Measurements from ENCODE around the gene CCDC136.

Gene CCDC136

DNA sequence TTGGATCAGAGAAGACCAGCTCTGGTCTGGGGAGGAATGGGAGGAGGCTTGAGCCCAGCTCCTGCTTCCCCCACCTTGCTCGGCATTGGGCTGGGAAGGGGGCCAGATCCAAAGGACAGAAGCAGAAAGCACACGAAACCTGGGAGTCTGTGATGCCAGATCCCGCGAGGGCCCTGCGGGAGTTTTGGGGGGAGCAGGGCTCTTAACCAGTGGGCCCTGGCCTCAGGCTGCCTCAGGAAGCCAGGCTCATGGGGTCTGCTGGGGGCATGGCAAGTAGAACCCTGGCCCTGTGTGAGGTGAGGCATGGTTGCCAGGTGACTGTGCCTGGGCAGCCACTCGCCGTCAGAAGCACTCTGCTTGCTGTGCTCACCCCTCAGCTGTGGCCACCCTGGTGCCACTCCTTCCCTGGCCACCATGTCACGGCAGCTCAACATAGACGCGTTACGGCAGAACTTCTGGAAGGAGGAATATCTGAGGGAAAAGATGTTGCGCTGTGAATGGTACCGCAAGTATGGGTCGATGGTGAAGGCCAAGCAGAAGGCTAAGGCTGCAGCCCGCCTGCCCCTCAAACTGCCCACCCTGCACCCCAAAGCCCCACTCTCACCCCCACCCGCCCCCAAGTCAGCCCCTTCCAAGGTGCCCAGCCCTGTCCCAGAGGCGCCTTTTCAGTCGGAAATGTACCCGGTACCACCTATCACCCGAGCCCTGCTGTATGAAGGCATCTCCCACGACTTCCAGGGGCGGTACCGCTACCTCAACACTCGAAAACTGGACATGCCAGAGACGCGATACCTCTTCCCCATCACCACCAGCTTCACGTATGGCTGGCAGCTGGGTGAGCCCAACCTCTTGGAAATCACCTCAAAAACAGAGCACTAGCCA is 74.5 kb downstream of the CCDC136 start:
- DNase-seq = no peak

GRCh38 chr7:128867241-128867640 is 75.5 kb downstream of the CCDC136 start:
- DNase-seq = no peak

- DNase-seq = no peak
Observed at GRCh38 chr7:128867842-128868623, 76.3 kb downstream of the CCDC136 start.

GRCh38 chr7:128868624-128869137 is 76.9 kb downstream of the CCDC136 start:
- DNase-seq = no peak

- no peak for DNase-seq
Observed at GRCh38 chr7:128869138-128869943, 77.6 kb downstream of the CCDC136 start.

DNA sequence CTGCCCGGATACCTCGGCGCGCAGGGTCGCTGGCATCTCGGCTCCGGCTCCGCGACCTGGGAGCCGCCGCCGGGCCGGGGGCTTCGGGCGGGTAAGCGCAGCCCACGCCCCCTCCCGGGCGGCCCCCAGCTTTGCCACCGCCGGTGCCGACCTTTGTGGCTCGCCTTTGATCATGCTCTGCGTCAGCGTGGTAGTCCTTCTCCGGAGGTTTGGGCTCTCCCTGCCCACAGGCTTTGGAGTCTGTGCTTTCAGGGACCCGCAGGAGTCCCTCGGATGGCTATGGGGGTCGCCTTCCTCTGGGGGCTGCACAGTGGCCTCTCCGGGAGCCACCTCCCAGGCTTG is 78.1 kb downstream of the CCDC136 start:
- DNase-seq = no peak

DNA sequence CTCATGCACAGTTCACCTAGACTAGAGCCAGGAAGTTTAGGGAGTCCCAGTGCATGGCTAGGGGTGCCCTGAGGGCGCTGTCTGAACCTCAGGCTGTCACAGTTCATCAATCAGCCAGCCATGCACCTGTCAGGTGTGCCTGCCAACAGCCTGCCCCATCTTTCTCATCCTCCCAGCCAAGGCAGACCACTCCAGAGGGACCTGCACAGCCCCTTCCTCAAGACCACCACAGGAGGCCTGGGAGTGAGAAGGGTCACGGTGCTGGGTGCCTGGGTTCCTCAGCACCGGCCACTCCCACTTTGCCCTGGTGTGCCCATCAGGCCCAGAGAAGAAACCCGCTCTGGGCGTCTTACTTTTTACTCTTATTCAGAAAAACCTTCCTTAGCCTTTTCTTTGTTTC is 79.3 kb downstream of the CCDC136 start:
- DNase-seq = no peak

All from MV-4-11 (cell line).